ENCODE measurements around the gene CLEC2L. TPM values are rescaled to one million over a fixed set of nuclear protein-coding genes. Genes with fewer than 3 reads are reported as not detected.

The CLEC2L gene
- total RNA-seq, 1 donor: not detected

GRCh38 chr7:139568346-139568675 is 44.8 kb downstream of the CLEC2L start:
- H3K4me3 ChIP-seq (ENCODE audit: low read depth, low read length): no peak overlapping the region
- DNase-seq (ENCODE audit: low read depth): no peak
- TF ChIP-seq CTCF (IDR thresholded peaks at IDR 0.05; ENCODE audit: insufficient read depth, low read length): no peak

- TF ChIP-seq CTCF (IDR thresholded peaks at IDR 0.05; ENCODE audit: insufficient read depth, low read length): no peak
- no peak overlapping the region for H3K4me3 ChIP-seq (ENCODE audit: low read depth, low read length)
- no peak for DNase-seq (ENCODE audit: low read depth)
These were observed 45.5 kb downstream of the CLEC2L start for GRCh38 chr7:139568813-139569490.

- no peak for DNase-seq (ENCODE audit: low read depth)
- H3K4me3 ChIP-seq (ENCODE audit: low read depth, low read length): no peak overlapping the region
- TF ChIP-seq CTCF (IDR thresholded peaks at IDR 0.05; ENCODE audit: insufficient read depth, low read length): peak; percentile 9
These were observed 46.6 kb downstream of the CLEC2L start for GRCh38 chr7:139570119-139570518.

GRCh38 chr7:139570626-139571025 is 47.1 kb downstream of the CLEC2L start:
- no peak overlapping the region for H3K4me3 ChIP-seq (ENCODE audit: low read depth, low read length)
- DNase-seq (ENCODE audit: low read depth): no peak
- TF ChIP-seq CTCF (IDR thresholded peaks at IDR 0.05; ENCODE audit: insufficient read depth, low read length): no peak

GRCh38 chr7:139571190-139571589 is 47.7 kb downstream of the CLEC2L start:
- no peak for DNase-seq (ENCODE audit: low read depth)
- no peak for TF ChIP-seq CTCF (IDR thresholded peaks at IDR 0.05; ENCODE audit: insufficient read depth, low read length)
- no peak overlapping the region for H3K4me3 ChIP-seq (ENCODE audit: low read depth, low read length)

GRCh38 chr7:139571651-139572050 is 48.2 kb downstream of the CLEC2L start:
- DNase-seq (ENCODE audit: low read depth): no peak
- H3K4me3 ChIP-seq (ENCODE audit: low read depth, low read length): no peak overlapping the region
- no peak for TF ChIP-seq CTCF (IDR thresholded peaks at IDR 0.05; ENCODE audit: insufficient read depth, low read length)

- no peak for DNase-seq (ENCODE audit: low read depth)
- no peak for TF ChIP-seq CTCF (IDR thresholded peaks at IDR 0.05; ENCODE audit: insufficient read depth, low read length)
- H3K4me3 ChIP-seq (ENCODE audit: low read depth, low read length): no peak overlapping the region
These were observed 48.6 kb downstream of the CLEC2L start for GRCh38 chr7:139572071-139572470.
